Stimulated activated effector memory CD8-positive, alpha-beta T cell treated with anti-CD3 and anti-CD28 coated beads, Interleukin-12 subunit alpha, Interleukin-12 subunit beta, amount 100 ng/mL, for 72 hours (primary cell): ENCODE results near the gene TUBB4A.

Experiments
- ATAC-seq: fragments of 150-1000 bp; cut with Tn5 transposase; 2 replicates; pipeline ENCODE4 v1.10.0; 2021
- DNase-seq, 2 donors: peaks; one replicate each; pipeline ENCODE4 v3.0.0; 2021 to 2022; ENCODE audit warnings: low spot score in 2 of 2
- H3K27ac Mint-ChIP-seq: one replicate; pipeline ENCODE4 v1.8.0; 2022; ENCODE audit warnings: mild to moderate bottlenecking, mixed read lengths
- H3K36me3 Mint-ChIP-seq: one replicate; pipeline ENCODE4 v1.8.0; 2022; ENCODE audit warnings: mild to moderate bottlenecking, mixed read lengths
- H3K4me1 Mint-ChIP-seq: one replicate; pipeline ENCODE4 v1.8.0; 2022; ENCODE audit warnings: mixed read lengths
- H3K4me3 Mint-ChIP-seq: one replicate; pipeline ENCODE4 v1.8.0; 2022; ENCODE audit warnings: mild to moderate bottlenecking, mixed read lengths
- H3K9me3 Mint-ChIP-seq: one replicate; pipeline ENCODE4 v1.8.0; 2022; ENCODE audit warnings: mixed read lengths

The TUBB4A gene

GRCh38 chr19:6489278-6490061 lies 12.6 kb downstream of the TUBB4A start:
- Mint-ChIP-seq H3K9me3 (peaks cover 4% of the 10 kb centered on the region), H3K36me3 (no peaks in the 10 kb centered on the region), H3K4me3 (peak overlapping the region; percentile 73), H3K4me1 (peaks cover 25% of the 10 kb centered on the region), H3K27ac (peak overlapping the region; percentile 85)
- peak in 1 of 2 donors; percentile 77 for DNase-seq
- ATAC-seq: peak; percentile 90

GRCh38 chr19:6484831-6485230 lies 17.3 kb downstream of the TUBB4A start:
- no peaks in the 10 kb centered on the region for H3K36me3 Mint-ChIP-seq
- no peaks in the 10 kb centered on the region for H3K9me3 Mint-ChIP-seq
- no peak overlapping the region for H3K4me3 Mint-ChIP-seq
- H3K27ac Mint-ChIP-seq: no peak overlapping the region
- DNase-seq: no peak
- no peak for ATAC-seq
- peaks cover 46% of the 10 kb centered on the region for H3K4me1 Mint-ChIP-seq

GRCh38 chr19:6484230-6484629 lies 17.9 kb downstream of the TUBB4A start:
- H3K4me1 Mint-ChIP-seq: peaks cover 44% of the 10 kb centered on the region
- H3K36me3 Mint-ChIP-seq: no peaks in the 10 kb centered on the region
- peak overlapping the region; percentile 98 for H3K27ac Mint-ChIP-seq
- ATAC-seq (no peak), DNase-seq (no peak)
- H3K9me3 Mint-ChIP-seq: no peaks in the 10 kb centered on the region
- H3K4me3 Mint-ChIP-seq: no peak overlapping the region

DNA sequence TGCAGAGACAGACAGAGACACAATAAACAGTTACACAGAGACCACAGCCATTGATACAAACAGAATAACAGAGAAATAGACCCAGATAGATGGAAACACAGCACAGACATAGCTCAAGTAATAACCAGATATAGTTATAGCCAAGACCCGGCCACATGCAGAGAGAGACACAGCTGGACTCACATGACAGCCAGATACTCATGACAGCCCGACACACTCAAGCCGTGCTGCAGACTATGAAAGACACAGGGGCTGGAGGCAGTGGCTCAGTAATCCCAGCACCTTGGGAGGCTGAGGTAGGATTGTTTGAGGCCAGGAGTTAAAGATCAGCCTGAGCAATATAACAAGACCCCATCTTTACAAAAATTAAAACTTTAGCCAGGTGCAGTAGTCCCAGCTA lies 18.9 kb downstream of the TUBB4A start:
- no peaks in the 10 kb centered on the region for H3K9me3 Mint-ChIP-seq
- ATAC-seq (no peak), DNase-seq (no peak)
- H3K4me3 Mint-ChIP-seq: peak overlapping the region; percentile 79
- peaks cover 41% of the 10 kb centered on the region for H3K4me1 Mint-ChIP-seq
- peak overlapping the region; percentile 98 for H3K27ac Mint-ChIP-seq
- H3K36me3 Mint-ChIP-seq: peaks cover 3% of the 10 kb centered on the region

DNA sequence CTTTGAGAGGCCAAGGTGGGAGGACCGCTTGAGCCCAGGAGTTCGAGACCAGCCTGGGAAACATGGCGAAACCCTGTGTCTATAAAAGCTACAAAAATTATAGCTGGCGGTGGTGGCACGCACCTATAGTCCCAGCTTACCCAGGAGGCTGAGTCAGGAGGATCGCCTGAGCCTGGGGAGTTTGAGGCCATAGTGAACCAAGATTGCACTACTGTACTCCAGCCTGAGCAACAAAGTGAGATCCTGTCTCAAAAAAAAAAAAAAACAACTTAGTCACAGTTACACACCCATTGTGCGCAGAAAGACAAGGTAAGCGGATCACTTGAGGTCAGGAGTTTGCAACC lies 19.8 kb downstream of the TUBB4A start:
- DNase-seq (no peak), ATAC-seq (peak; percentile 12)
- Mint-ChIP-seq H3K4me3 (peak overlapping the region; percentile 79), H3K36me3 (peaks cover 12% of the 10 kb centered on the region), H3K9me3 (no peaks in the 10 kb centered on the region), H3K4me1 (peaks cover 41% of the 10 kb centered on the region), H3K27ac (peak overlapping the region; percentile 98)

DNA sequence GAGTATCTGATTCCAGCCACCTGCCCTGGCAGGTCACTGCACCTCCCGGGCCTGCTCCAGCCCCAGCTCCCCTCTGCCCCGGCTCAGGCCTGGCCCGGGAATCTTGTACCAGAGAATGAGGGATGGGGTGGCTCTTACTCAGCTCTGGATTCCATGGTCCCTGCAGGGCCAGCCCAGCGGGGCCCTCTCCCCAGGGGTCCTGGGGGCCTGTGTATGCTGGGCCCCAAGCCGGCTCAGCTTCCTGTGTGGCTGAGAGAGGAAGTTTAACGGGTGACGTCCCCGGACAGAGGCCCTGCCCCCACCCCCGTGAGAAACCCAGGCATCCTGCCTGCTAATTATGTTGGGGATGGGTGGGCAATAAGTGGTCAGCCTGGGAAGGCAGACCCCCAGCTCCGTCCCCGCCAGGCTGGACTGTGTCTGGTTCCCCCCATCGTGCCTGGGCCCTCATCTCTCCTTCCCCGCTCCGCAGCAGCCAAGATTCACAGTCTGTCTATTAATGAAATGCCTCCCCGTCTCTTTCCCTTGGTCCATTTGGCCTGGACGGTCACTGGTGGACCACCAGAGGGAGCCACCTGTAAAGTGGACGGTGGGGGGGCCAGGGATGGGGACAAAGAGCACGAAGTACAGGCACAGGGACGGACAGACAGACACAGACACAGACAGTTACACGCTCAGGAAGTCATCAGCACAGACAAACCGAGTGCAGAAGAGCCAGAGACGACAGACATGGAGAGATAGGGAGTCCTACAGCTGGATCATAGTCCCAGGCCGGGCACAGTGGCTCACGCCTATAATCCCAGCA lies 20.4 kb downstream of the TUBB4A start, which contains the start of gene DENND1C:
DENND1C (minus strand) TSS at position 247 of the 802 bp plus-strand sequence; CDS start at position 155, 92 bp downstream.
- peaks cover 41% of the 10 kb centered on the region for H3K4me1 Mint-ChIP-seq
- no peaks in the 10 kb centered on the region for H3K9me3 Mint-ChIP-seq
- H3K4me3 Mint-ChIP-seq: peak within 1 kb of the TSS; percentile 79
- peak; percentile 58 to 85 for DNase-seq
- peak within 1 kb of the TSS; percentile 98 for H3K27ac Mint-ChIP-seq
- peak; percentile 90 for ATAC-seq
- H3K36me3 Mint-ChIP-seq: peaks cover 17% of the 10 kb centered on the region

DNA sequence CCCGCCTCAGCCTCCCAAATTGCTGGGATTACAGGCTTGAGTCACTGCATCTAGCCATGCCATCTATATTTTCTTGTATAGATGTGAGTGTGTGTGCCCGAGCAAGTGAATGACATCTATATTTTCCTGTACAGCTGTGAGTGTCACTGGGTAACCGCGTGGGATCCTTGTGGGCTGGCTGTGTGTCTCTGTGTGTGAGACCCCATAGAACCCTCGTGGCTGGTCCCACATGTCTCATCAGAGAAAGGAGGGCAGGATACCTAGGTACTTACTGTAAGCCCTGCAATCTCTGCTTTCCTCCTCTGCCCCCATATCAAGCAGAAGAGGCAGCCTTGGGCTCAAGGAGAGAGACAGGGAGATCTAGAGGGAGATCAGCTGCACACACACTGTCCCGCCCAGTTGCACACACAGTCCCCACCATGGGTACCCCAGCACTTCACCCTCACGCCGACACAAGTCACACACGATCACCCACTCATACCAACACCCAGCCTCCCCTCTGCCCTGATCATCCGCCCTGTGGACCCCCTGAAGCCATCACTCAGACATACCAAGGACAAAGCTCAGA lies 21.2 kb downstream of the TUBB4A start:
- no peak for DNase-seq
- H3K4me1 Mint-ChIP-seq: peaks cover 41% of the 10 kb centered on the region
- H3K9me3 Mint-ChIP-seq: no peaks in the 10 kb centered on the region
- peak overlapping the region; percentile 79 for H3K4me3 Mint-ChIP-seq
- peak overlapping the region; percentile 98 for H3K27ac Mint-ChIP-seq
- peaks cover 22% of the 10 kb centered on the region for H3K36me3 Mint-ChIP-seq
- peak; percentile 61 for ATAC-seq

DNA sequence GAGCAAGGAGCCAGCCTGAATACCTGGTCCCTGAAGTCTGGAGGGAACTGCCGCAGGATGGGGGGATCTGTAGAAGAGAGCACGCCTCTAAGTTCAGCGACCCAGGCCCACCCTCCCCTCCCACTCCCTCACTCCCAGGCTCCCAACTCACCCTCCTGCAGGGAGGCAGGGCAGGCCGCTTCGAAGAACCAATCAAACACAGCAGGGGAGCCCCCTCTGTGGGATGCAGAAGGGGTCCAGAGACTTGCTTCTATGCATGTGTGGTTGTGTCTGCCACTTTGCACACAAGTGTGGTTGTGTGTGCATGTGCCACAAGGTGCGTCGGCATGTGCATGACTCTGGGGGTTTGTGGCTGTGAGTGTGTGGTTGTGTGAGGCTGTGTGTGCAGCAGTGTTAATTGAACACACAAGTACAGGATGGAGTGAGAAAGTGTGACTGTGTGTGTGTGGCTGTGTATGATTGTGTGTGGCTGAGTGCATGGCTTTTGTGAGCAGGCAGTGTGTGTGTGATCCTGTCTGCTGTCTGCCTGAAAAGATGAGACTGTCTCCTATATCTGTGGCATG lies 22.2 kb downstream of the TUBB4A start:
- H3K4me1 Mint-ChIP-seq: peaks cover 41% of the 10 kb centered on the region
- peaks cover 30% of the 10 kb centered on the region for H3K36me3 Mint-ChIP-seq
- no peak for ATAC-seq
- H3K4me3 Mint-ChIP-seq: peak overlapping the region; percentile 79
- no peak for DNase-seq
- peak overlapping the region; percentile 98 for H3K27ac Mint-ChIP-seq
- H3K9me3 Mint-ChIP-seq: no peaks in the 10 kb centered on the region

- no peaks in the 10 kb centered on the region for H3K9me3 Mint-ChIP-seq
- no peak overlapping the region for H3K4me3 Mint-ChIP-seq
- peaks cover 41% of the 10 kb centered on the region for H3K36me3 Mint-ChIP-seq
- peaks cover 39% of the 10 kb centered on the region for H3K4me1 Mint-ChIP-seq
- DNase-seq (no peak), ATAC-seq (no peak)
- H3K27ac Mint-ChIP-seq: peak overlapping the region; percentile 98
These were observed 23.3 kb downstream of the TUBB4A start for GRCh38 chr19:6478815-6479214.

- ATAC-seq (no peak), DNase-seq (no peak)
- Mint-ChIP-seq H3K9me3 (no peaks in the 10 kb centered on the region), H3K27ac (no peak overlapping the region), H3K36me3 (peaks cover 59% of the 10 kb centered on the region), H3K4me1 (peaks cover 22% of the 10 kb centered on the region), H3K4me3 (no peak overlapping the region)
These were observed 25.1 kb downstream of the TUBB4A start for GRCh38 chr19:6476896-6477431.

DNA sequence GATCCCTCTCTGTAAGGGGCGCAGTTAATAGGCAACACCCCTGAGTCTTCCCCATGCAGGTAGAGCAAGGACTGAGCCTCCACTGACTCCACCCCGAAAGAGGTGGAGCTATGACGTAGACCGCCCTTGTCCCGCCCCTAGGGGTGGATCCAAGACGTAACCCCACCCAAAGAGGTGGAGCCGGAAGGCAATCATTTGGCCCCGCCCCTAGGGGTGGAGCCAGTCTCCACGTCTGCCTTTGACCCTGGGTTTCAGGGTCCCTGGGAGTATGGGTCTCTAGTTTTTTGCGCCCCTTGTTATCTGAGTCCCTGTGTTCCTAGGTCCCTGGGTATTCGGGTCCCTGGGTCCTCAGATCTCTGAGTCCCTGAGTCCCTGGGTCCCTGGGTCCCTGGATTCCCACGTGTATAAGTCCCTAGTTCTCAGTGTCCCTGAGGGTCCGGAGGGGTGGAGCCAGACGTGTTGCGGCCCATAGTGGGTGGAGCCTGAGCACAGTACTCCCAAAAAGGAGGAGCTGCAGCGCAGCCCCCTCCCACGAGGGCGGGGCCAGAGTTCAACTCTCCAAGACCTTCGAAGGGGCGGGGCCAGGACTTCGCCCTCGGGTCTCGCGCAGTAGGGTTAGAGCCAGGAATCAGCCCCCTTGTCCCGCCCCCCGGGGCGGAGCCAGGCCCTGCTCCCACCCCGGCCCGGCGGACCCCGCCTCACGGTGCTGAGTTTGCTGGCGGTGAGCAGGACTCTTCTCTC lies 25.8 kb downstream of the TUBB4A start:
- Mint-ChIP-seq H3K27ac (no peak overlapping the region), H3K4me3 (no peak overlapping the region), H3K4me1 (peaks cover 15% of the 10 kb centered on the region), H3K36me3 (peaks cover 66% of the 10 kb centered on the region), H3K9me3 (no peaks in the 10 kb centered on the region)
- ATAC-seq (peak; percentile 82), DNase-seq (peak; percentile 69 to 90)

- Mint-ChIP-seq H3K4me3 (no peak overlapping the region), H3K9me3 (no peaks in the 10 kb centered on the region), H3K27ac (no peak overlapping the region), H3K4me1 (peaks cover 10% of the 10 kb centered on the region), H3K36me3 (peaks cover 74% of the 10 kb centered on the region)
- no peak for ATAC-seq
- no peak for DNase-seq
These were observed 26.6 kb downstream of the TUBB4A start for GRCh38 chr19:6475321-6476108.

DNA sequence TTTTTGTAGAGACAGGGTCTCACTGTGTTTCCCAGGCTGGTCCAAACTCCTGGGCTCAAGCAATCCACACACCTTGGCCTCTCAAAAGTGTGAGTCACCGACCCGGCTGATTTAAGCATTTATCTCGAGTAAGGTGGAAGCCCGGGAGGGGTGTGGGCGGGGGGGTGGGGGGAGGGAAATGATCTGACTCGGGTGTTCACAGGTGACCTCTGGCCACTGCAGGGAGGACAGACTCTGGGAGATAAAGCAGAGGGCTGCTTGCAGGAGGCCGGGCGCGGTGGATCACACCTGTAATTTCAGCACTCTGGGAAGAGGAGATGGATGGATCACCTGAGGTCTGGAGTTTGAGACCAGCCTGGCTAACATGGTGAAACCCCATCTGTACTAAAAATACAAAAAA lies 28.5 kb downstream of the TUBB4A start:
- no peak for ATAC-seq
- H3K9me3 Mint-ChIP-seq: no peaks in the 10 kb centered on the region
- no peak overlapping the region for H3K4me3 Mint-ChIP-seq
- H3K4me1 Mint-ChIP-seq: no peaks in the 10 kb centered on the region
- no peak for DNase-seq
- H3K36me3 Mint-ChIP-seq: peaks cover 92% of the 10 kb centered on the region
- peak overlapping the region; percentile 34 for H3K27ac Mint-ChIP-seq

- Mint-ChIP-seq H3K9me3 (no peaks in the 10 kb centered on the region), H3K4me3 (no peak overlapping the region), H3K27ac (no peak overlapping the region), H3K36me3 (peaks cover 94% of the 10 kb centered on the region), H3K4me1 (peaks cover 3% of the 10 kb centered on the region)
- ATAC-seq (no peak), DNase-seq (no peak)
These were observed 29.4 kb downstream of the TUBB4A start for GRCh38 chr19:6472713-6473112.
